ENCODE data around the gene AOAH.

Gene AOAH

GRCh38 chr7:36570528-36571189 lies 153.6 kb downstream of the AOAH start:
- H3K9ac ChIP-seq (ENCODE audit: low read length): no peak overlapping the region
- H4K20me1 ChIP-seq (ENCODE audit: insufficient read depth, low read length): no peaks in the 10 kb centered on the region
- no peaks in the 10 kb centered on the region for H3K27me3 ChIP-seq (replicated peaks; ENCODE audit: insufficient read depth, low read length)
- H3K79me2 ChIP-seq (ENCODE audit: low read length): no peaks in the 10 kb centered on the region
- no peaks in the 10 kb centered on the region for H3F3A ChIP-seq (ENCODE audit: insufficient read depth, low read length)
- H3K36me3 ChIP-seq (replicated peaks; ENCODE audit: insufficient read depth, low read length): no peaks in the 10 kb centered on the region
- H3K4me2 ChIP-seq (ENCODE audit: low read depth, low read length): no peak overlapping the region
- no peak for DNase-seq
- no peak overlapping the region for H3K27ac ChIP-seq (ENCODE audit: low read length)
- H2AFZ ChIP-seq (ENCODE audit: low read length): no peak overlapping the region
- no peaks in the 10 kb centered on the region for H3K9me2 ChIP-seq (replicated peaks; ENCODE audit: insufficient read depth, low read length)
- no peaks in the 10 kb centered on the region for H3K4me1 ChIP-seq (ENCODE audit: low read length)
- no peaks in the 10 kb centered on the region for H3K9me3 ChIP-seq (replicated peaks; ENCODE audit: insufficient read depth, low read length)
- no peak overlapping the region for H3K4me3 ChIP-seq (ENCODE audit: low read length)
- TF ChIP-seq EZH2 (optimal IDR thresholded peaks at IDR 0.05; ENCODE audit: low read depth, low read length): no peak

DNA sequence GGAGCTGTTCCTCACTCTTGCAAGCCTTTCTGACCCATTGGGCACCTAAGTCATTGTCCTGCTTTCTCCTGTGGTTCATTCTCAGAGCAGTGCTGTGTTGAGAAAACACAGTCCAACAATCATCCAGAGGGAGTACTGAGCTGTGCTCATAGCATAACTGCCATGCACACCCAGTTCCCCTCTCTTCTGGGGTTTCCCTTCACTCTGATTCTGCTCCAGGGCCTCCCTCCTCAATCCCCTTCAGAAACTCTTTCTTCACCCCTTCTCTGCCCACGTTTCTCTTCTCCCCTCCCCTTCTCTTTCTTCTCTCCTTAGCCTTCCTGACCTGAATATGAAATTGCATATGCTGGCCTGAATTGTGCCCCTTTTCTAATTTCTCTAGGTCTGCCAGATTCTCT lies 155.8 kb downstream of the AOAH start:
- TF ChIP-seq EZH2 (optimal IDR thresholded peaks at IDR 0.05; ENCODE audit: low read depth, low read length) (no peak), EZH2phosphoT487 (IDR thresholded peaks at IDR 0.05; ENCODE audit: low read length) (no peak)
- TF ChIP-seq, protein P1, sequence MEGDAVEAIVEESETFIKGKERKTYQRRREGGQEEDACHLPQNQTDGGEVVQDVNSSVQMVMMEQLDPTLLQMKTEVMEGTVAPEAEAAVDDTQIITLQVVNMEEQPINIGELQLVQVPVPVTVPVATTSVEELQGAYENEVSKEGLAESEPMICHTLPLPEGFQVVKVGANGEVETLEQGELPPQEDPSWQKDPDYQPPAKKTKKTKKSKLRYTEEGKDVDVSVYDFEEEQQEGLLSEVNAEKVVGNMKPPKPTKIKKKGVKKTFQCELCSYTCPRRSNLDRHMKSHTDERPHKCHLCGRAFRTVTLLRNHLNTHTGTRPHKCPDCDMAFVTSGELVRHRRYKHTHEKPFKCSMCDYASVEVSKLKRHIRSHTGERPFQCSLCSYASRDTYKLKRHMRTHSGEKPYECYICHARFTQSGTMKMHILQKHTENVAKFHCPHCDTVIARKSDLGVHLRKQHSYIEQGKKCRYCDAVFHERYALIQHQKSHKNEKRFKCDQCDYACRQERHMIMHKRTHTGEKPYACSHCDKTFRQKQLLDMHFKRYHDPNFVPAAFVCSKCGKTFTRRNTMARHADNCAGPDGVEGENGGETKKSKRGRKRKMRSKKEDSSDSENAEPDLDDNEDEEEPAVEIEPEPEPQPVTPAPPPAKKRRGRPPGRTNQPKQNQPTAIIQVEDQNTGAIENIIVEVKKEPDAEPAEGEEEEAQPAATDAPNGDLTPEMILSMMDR (IDR thresholded peaks at IDR 0.05; ENCODE audit: low read length): no peak
- H3K27me3 ChIP-seq (replicated peaks; ENCODE audit: insufficient read depth, low read length): no peaks in the 10 kb centered on the region
- no peak overlapping the region for H3K4me2 ChIP-seq (ENCODE audit: low read depth, low read length)
- no peaks in the 10 kb centered on the region for H3K9me2 ChIP-seq (replicated peaks; ENCODE audit: insufficient read depth, low read length)
- no peak overlapping the region for H3K9ac ChIP-seq (ENCODE audit: low read length)
- no peaks in the 10 kb centered on the region for H3K36me3 ChIP-seq (replicated peaks; ENCODE audit: insufficient read depth, low read length)
- no peaks in the 10 kb centered on the region for H4K20me1 ChIP-seq (ENCODE audit: insufficient read depth, low read length)
- no peaks in the 10 kb centered on the region for H3K9me3 ChIP-seq (replicated peaks; ENCODE audit: insufficient read depth, low read length)
- H2AFZ ChIP-seq (ENCODE audit: low read length): no peak overlapping the region
- no peak for DNase-seq
- H3F3A ChIP-seq (ENCODE audit: insufficient read depth, low read length): peaks cover 7% of the 10 kb centered on the region; the same call in 1 of the 2 replicates
- H3K4me3 ChIP-seq (ENCODE audit: low read length): no peak overlapping the region
- H3K79me2 ChIP-seq (ENCODE audit: low read length): no peaks in the 10 kb centered on the region
- peaks cover 13% of the 10 kb centered on the region for H3K4me1 ChIP-seq (ENCODE audit: low read length)
- H3K27ac ChIP-seq (ENCODE audit: low read length): no peak overlapping the region

GRCh38 chr7:36567699-36568451 lies 156.4 kb downstream of the AOAH start:
- no peak for TF ChIP-seq EZH2phosphoT487 (IDR thresholded peaks at IDR 0.05; ENCODE audit: low read length)
- TF ChIP-seq, protein P1 (IDR thresholded peaks at IDR 0.05; ENCODE audit: low read length): no peak
- TF ChIP-seq EZH2 (optimal IDR thresholded peaks at IDR 0.05; ENCODE audit: low read depth, low read length): no peak
- Histone ChIP-seq H3K27me3 (replicated peaks; ENCODE audit: insufficient read depth, low read length) (no peaks in the 10 kb centered on the region), H3K4me3 (ENCODE audit: low read length) (no peak overlapping the region), H2AFZ (ENCODE audit: low read length) (no peak overlapping the region), H3K9me3 (replicated peaks; ENCODE audit: insufficient read depth, low read length) (no peaks in the 10 kb centered on the region), H3K4me1 (ENCODE audit: low read length) (peaks cover 17% of the 10 kb centered on the region), H3K9me2 (replicated peaks; ENCODE audit: insufficient read depth, low read length) (no peaks in the 10 kb centered on the region), H3K9ac (ENCODE audit: low read length) (no peak overlapping the region), H3K79me2 (ENCODE audit: low read length) (no peaks in the 10 kb centered on the region), H3K4me2 (ENCODE audit: low read depth, low read length) (no peak overlapping the region), H4K20me1 (ENCODE audit: insufficient read depth, low read length) (no peaks in the 10 kb centered on the region), H3F3A (ENCODE audit: insufficient read depth, low read length) (peaks cover 10% of the 10 kb centered on the region; the same call in 1 of the 2 replicates), H3K36me3 (replicated peaks; ENCODE audit: insufficient read depth, low read length) (no peaks in the 10 kb centered on the region), H3K27ac (ENCODE audit: low read length) (no peak overlapping the region)
- DNase-seq: no peak
